H9 (cell line): ENCODE data around the gene PNMA8C. TPM values are rescaled to one million over a fixed set of nuclear protein-coding genes. Genes with fewer than 3 reads are reported as not detected.

Source experiments
- DNase-seq: peaks from one replicate; pipeline ENCODE4 v3.0.0-alpha.2; 2017
- H2AFZ ChIP-seq: one replicate; pipeline ENCODE4 v1.6.1; 2013; ENCODE audit warnings: mild to moderate bottlenecking, low read length, control low read depth, moderate library complexity
- H2AK5ac ChIP-seq: 2 replicates; pipeline ENCODE4 v1.6.1; 2013; ENCODE audit warnings: low read length, control low read depth, mixed read lengths; ENCODE audit not compliant: insufficient read length
- H2BK120ac ChIP-seq: one replicate; pipeline ENCODE4 v1.6.1; 2013; ENCODE audit warnings: low read depth, mild to moderate bottlenecking, low read length, control low read depth, inconsistent platforms; ENCODE audit not compliant: poor library complexity, severe bottlenecking
- H2BK12ac ChIP-seq: 2 replicates; pipeline ENCODE4 v1.6.1; 2013; ENCODE audit warnings: low read length, control low read depth, mixed read lengths, low read depth; ENCODE audit not compliant: insufficient read length
- H2BK15ac ChIP-seq: 2 replicates; pipeline ENCODE4 v1.6.1; 2013; ENCODE audit warnings: low read depth, low read length, control low read depth
- H2BK20ac ChIP-seq: one replicate; pipeline ENCODE4 v1.6.1; 2013; ENCODE audit warnings: low read depth, mild to moderate bottlenecking, low read length, control low read depth, inconsistent platforms; ENCODE audit not compliant: poor library complexity, severe bottlenecking
- H2BK5ac ChIP-seq: 2 replicates; pipeline ENCODE4 v1.6.1; 2013; ENCODE audit warnings: low read length, control low read depth, mixed read lengths; ENCODE audit not compliant: insufficient read length
- H3K14ac ChIP-seq: 2 replicates; pipeline ENCODE4 v1.6.1; 2013; ENCODE audit warnings: low read length, control low read depth; ENCODE audit not compliant: insufficient read depth
- H3K18ac ChIP-seq: 2 replicates; pipeline ENCODE4 v1.6.1; 2013; ENCODE audit warnings: low read depth, mild to moderate bottlenecking, mixed read lengths, low read length, control low read depth; ENCODE audit not compliant: insufficient read length
- H3K23ac ChIP-seq: 2 replicates; pipeline ENCODE4 v1.6.1; 2013; ENCODE audit warnings: low read length, control low read depth, mixed read lengths, low read depth; ENCODE audit not compliant: insufficient read length
- H3K23me2 ChIP-seq: 2 replicates; pipeline ENCODE4 v1.6.1; 2013; ENCODE audit warnings: low read depth, mild to moderate bottlenecking, mixed read lengths, low read length, control low read depth; ENCODE audit not compliant: insufficient read length, poor library complexity, severe bottlenecking
- H3K27ac ChIP-seq: 2 replicates; pipeline ENCODE4 v1.5.1; 2013; ENCODE audit warnings: low read length, control low read depth, mixed read lengths, low read depth; ENCODE audit not compliant: insufficient read length
- H3K27me3 ChIP-seq: 2 replicates; pipeline ENCODE4 v1.6.1; 2013; ENCODE audit warnings: low read length, control low read depth, inconsistent platforms; ENCODE audit not compliant: insufficient read depth
- H3K4ac ChIP-seq: 2 replicates; pipeline ENCODE4 v1.6.1; 2013; ENCODE audit warnings: low read depth, mild to moderate bottlenecking, control low read depth, inconsistent platforms, low read length, moderate library complexity
- H3K4me1 ChIP-seq: 2 replicates; pipeline ENCODE4 v1.6.1; 2013; ENCODE audit warnings: low read length, control low read depth, inconsistent platforms; ENCODE audit not compliant: insufficient read depth
- H3K4me2 ChIP-seq: 2 replicates; pipeline ENCODE4 v1.6.1; 2013; ENCODE audit warnings: low read length, control low read depth, mixed read lengths; ENCODE audit not compliant: insufficient read length, insufficient read depth
- H3K56ac ChIP-seq: 2 replicates; pipeline ENCODE4 v1.6.1; 2013; ENCODE audit warnings: low read depth, mild to moderate bottlenecking, mixed read lengths, low read length, control low read depth; ENCODE audit not compliant: insufficient read length
- H3K79me1 ChIP-seq: 2 replicates; pipeline ENCODE4 v1.6.1; 2013; ENCODE audit warnings: low read depth, mild to moderate bottlenecking, moderate library complexity, low read length, control low read depth, inconsistent platforms; ENCODE audit not compliant: insufficient read depth, poor library complexity, severe bottlenecking
- H3K79me2 ChIP-seq: 2 replicates; pipeline ENCODE4 v1.6.1; 2013; ENCODE audit warnings: low read length, control low read depth, inconsistent platforms; ENCODE audit not compliant: insufficient read depth
- H3K9ac ChIP-seq: 2 replicates; pipeline ENCODE4 v1.6.1; 2013; ENCODE audit warnings: low read length, control low read depth, mixed read lengths; ENCODE audit not compliant: insufficient read length; ENCODE audit errors: extremely low read depth
- H3K9me3 ChIP-seq: one replicate; pipeline ENCODE4 v1.6.1; 2013; ENCODE audit warnings: low read depth, low read length, inconsistent platforms; ENCODE audit not compliant: control insufficient read depth
- H3T11ph ChIP-seq: one replicate; pipeline ENCODE4 v1.6.1; 2013; ENCODE audit warnings: mild to moderate bottlenecking, low read length, control low read depth, inconsistent platforms
- H4K20me1 ChIP-seq: one replicate; pipeline ENCODE4 v1.6.1; 2013; ENCODE audit not compliant: control insufficient read depth, insufficient read length, insufficient read depth
- H4K5ac ChIP-seq: 2 replicates; pipeline ENCODE4 v1.6.1; 2013; ENCODE audit warnings: low read depth, mild to moderate bottlenecking, mixed read lengths, low read length, control low read depth; ENCODE audit not compliant: insufficient read length
- H4K8ac ChIP-seq: replicated peaks from 2 replicates; pipeline ENCODE4 v1.6.1; 2013; ENCODE audit warnings: low read length, control low read depth, mixed read lengths, low read depth; ENCODE audit not compliant: insufficient read length
- H4K91ac ChIP-seq: 2 replicates; pipeline ENCODE4 v1.6.1; 2013; ENCODE audit warnings: low read depth, mild to moderate bottlenecking, moderate library complexity, mixed read lengths, low read length, control low read depth; ENCODE audit not compliant: insufficient read length
- H3K27ac Mint-ChIP-seq, 3 experiments: 2 replicates in 2 of 3; 3 replicates in 1 of 3; pipeline ENCODE4 v1.8.0; 2020 to 2021; ENCODE audit warnings: mixed read lengths in 3 of 3, mild to moderate bottlenecking in 1 of 3, moderate library complexity in 1 of 3
- H3K27me3 Mint-ChIP-seq: 2 replicates; pipeline ENCODE4 v1.8.0; 2021; ENCODE audit warnings: low read depth, mild to moderate bottlenecking, moderate library complexity, mixed read lengths
- H3K36me3 Mint-ChIP-seq, 3 experiments: 2 replicates in 2 of 3; 3 replicates in 1 of 3; pipeline ENCODE4 v1.8.0; 2020 to 2021; ENCODE audit warnings: low read depth in 3 of 3, mixed read lengths in 3 of 3; ENCODE audit not compliant: insufficient read depth in 1 of 3
- H3K4me1 Mint-ChIP-seq, 2 experiments: 2 replicates each; pipeline ENCODE4 v1.8.0; 2020; ENCODE audit warnings: mixed read lengths in 2 of 2
- H3K4me3 Mint-ChIP-seq, 2 experiments: 2 replicates in 1 of 2; 3 replicates in 1 of 2; pipeline ENCODE4 v1.8.0; 2020 to 2021; ENCODE audit warnings: mild to moderate bottlenecking in 2 of 2, mixed read lengths in 2 of 2, moderate library complexity in 1 of 2
- H3K9me3 Mint-ChIP-seq, 2 experiments: 2 replicates in 1 of 2; 3 replicates in 1 of 2; pipeline ENCODE4 v1.8.0; 2020; ENCODE audit warnings: mild to moderate bottlenecking in 2 of 2, mixed read lengths in 2 of 2, moderate library complexity in 1 of 2
- CTCF ChIP-seq: fragments of 200-600 bp; sonication (generic); conservative IDR thresholded peaks from 3 replicates; pipeline ENCODE4 v1.8.0; 2021; ENCODE audit warnings: antibody characterized with exemption, mild to moderate bottlenecking
- WGBS: extraction: QIAGEN DNeasy Blood & Tissue Kit; methylation state at CpG from one replicate; pipeline ENCODE4 v1.1.7; 2013; ENCODE audit warnings: missing lambda C conversion rate, low lambda C conversion rate, mixed read lengths; ENCODE audit not compliant: insufficient read length; ENCODE audit errors: extremely low coverage; 5-methylcytosine and 5-hydroxymethylcytosine counted together
- total RNA-seq: library from RNA; stranded (reverse); gene quantifications from 2 replicates; pipeline ENCODE4 v1.2.1, GENCODE V29; 2021

PNMA8C gene
- total RNA-seq, 1 experiment from 2014 or later, result 1.8 TPM

GRCh38 chr19:46392837-46393236 lies 35.9 kb downstream of the PNMA8C start:
- Histone ChIP-seq H4K20me1 (no peaks in the 10 kb centered on the region), H3K79me1 (no peaks in the 10 kb centered on the region), H3K27ac (no peak overlapping the region), H3K79me2 (no peaks in the 10 kb centered on the region), H3K9ac (no peak overlapping the region), H2BK5ac (no peak overlapping the region), H3K4me2 (no peak overlapping the region), H3K23ac (no peak overlapping the region), H2AK5ac (no peak overlapping the region), H3T11ph (no peak overlapping the region), H2BK12ac (no peak overlapping the region), H2BK15ac (no peak overlapping the region), H2BK120ac (no peak overlapping the region), H2AFZ (no peak overlapping the region), H3K9me3 (no peaks in the 10 kb centered on the region), H4K8ac (no peak overlapping the region), H4K91ac (no peak overlapping the region), H2BK20ac (no peak overlapping the region), H3K27me3 (no peaks in the 10 kb centered on the region), H3K4me1 (no peaks in the 10 kb centered on the region), H3K18ac (no peak overlapping the region), H3K56ac (no peak overlapping the region), H3K23me2 (no peaks in the 10 kb centered on the region), H3K14ac (no peak overlapping the region), H4K5ac (no peak overlapping the region), H3K4ac (no peak overlapping the region)
- Mint-ChIP-seq H3K36me3 (peaks cover 29 to 42% (median 32%) of the 10 kb centered on the region in 3 experiments), H3K4me1 (peaks cover 7 to 38% of the 10 kb centered on the region in 2 experiments), H3K4me3 (no peak overlapping the region), H3K9me3 (peaks cover 2 to 5% of the 10 kb centered on the region in 2 experiments; a peak in 2 of 5 replicates), H3K27me3 (no peaks in the 10 kb centered on the region), H3K27ac (peak overlapping the region in 2 of 3 experiments; percentile 18 to 91; a peak in 3 of 7 replicates)
- no peak for TF ChIP-seq CTCF
- no peak for DNase-seq
- no CpG with 5 or more reads among the region's 4 CpGs for WGBS
